ENCODE measurements around the gene FBLN2.

FBLN2 gene

GRCh38 chr3:13627681-13628080 is 78.8 kb downstream of the FBLN2 start:
- no peak for DNase-seq

GRCh38 chr3:13628432-13628831 is 79.5 kb downstream of the FBLN2 start:
- no peak for DNase-seq

- no peak for DNase-seq
Measured at GRCh38 chr3:13628841-13629551, 80.1 kb downstream of the FBLN2 start.

- DNase-seq = no peak
Measured at GRCh38 chr3:13629644-13630043, 80.7 kb downstream of the FBLN2 start.

GRCh38 chr3:13631256-13631655 is 82.3 kb downstream of the FBLN2 start:
- DNase-seq = no peak

- DNase-seq = no peak
Measured at GRCh38 chr3:13633176-13633575, 84.3 kb downstream of the FBLN2 start.

- no peak for DNase-seq
Measured at GRCh38 chr3:13634151-13634550, 85.2 kb downstream of the FBLN2 start.

- no peak for DNase-seq
Measured at GRCh38 chr3:13634615-13635014, 85.7 kb downstream of the FBLN2 start.

- DNase-seq = no peak
Measured at GRCh38 chr3:13636186-13636585, 87.3 kb downstream of the FBLN2 start.

- no peak for DNase-seq
Measured at GRCh38 chr3:13636874-13637273, 87.9 kb downstream of the FBLN2 start.

GRCh38 chr3:13637311-13637891 is 88.5 kb downstream of the FBLN2 start:
- DNase-seq = no peak

- DNase-seq = no peak
Measured at GRCh38 chr3:13637953-13638352, 89.0 kb downstream of the FBLN2 start.

- no peak for DNase-seq
Measured at GRCh38 chr3:13638927-13639326, 90.0 kb downstream of the FBLN2 start.

- DNase-seq = no peak
Measured at GRCh38 chr3:13642597-13642996, 93.7 kb downstream of the FBLN2 start.

GRCh38 chr3:13644341-13645117 is 95.6 kb downstream of the FBLN2 start:
- DNase-seq = no peak

- no peak for DNase-seq
Measured at GRCh38 chr3:13645801-13646637, 97.1 kb downstream of the FBLN2 start.

- DNase-seq = no peak
Measured at GRCh38 chr3:13647298-13648059, 98.6 kb downstream of the FBLN2 start.

GRCh38 chr3:13648060-13649001 is 99.4 kb downstream of the FBLN2 start:
- peak; percentile 82 for DNase-seq

GRCh38 chr3:13650210-13651056 is 101.5 kb downstream of the FBLN2 start:
- peak; percentile 90 for DNase-seq

- peak; percentile 16 for DNase-seq
Measured at GRCh38 chr3:13651057-13651400, 102.1 kb downstream of the FBLN2 start.
